SHP77 (cell line): ENCODE results near the gene CFC1.
"Not testable (repeated sequence)": the region's sequence is repeated elsewhere in the genome, so short reads cannot be mapped to it uniquely, and the experiment has no call there.

Experiments
- DNase-seq, 2 experiments: peaks; one replicate each; lab custom pipeline; 2025; lab: John Stamatoyannopoulos, UW

The CFC1 gene

DNA sequence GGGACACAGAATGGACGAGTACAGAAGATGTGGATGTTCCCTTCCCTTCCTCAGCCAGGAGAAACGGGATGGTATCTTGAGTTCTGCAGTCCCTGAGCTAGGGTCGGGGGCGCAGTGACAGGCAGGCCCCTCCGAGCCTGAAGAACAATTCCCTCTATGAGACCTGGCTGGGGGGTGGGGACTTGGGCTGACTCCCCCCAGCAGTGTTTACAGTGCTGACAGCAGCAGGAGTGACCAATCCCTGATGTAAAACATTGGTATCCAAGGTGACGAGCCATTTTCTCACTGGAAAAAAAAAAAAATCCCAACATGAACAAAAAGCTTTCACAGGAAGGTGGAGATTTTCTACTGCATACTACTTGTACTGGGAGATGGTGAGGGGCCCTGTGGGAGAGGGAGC lies at the start of gene CFC1:
Gene CFC1, minus strand, starts transcription at position 183 of the 400 bp plus-strand sequence. CDS start 288 bp downstream, outside the sequence.
- DNase-seq, result not testable (repeated sequence)

DNA sequence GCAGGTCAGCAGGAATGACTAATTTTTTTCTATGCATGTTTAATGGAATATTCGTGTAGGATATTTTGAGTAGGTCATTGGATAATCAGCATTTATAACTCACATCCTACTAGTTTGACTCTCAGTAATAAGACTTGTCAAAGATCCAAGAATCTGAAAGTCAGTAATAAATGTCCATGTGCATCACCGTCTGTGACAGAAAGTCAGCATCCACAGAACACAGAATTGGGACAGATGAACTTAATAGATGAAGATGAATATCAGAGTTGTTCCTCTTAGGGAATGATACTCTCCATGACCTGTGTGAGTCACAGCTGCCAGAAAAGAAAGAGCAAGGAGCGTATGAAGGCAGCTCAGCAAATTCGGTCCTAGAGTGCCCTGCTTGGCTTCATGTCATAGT lies 42.3 kb upstream of the CFC1 start:
- DNase-seq, result not testable (repeated sequence)

DNA sequence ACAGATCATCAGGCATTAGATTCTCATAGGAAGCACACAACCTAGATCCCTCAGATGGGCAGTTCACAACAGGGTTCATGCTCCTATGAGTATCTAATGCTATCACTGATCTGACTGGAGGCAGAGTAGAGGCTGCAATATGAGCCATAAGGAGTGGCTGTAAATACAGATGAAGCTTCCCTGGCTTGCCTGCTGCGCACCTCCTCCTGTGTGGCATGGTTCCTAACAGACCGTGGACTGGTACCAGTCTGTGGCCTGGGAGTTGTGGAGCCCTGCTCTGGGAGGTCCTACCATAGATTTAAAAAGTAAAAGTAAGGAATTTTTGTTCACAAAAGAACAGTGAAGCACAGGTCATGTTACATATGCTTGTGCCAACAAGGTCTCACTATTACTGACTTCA lies 39.6 kb upstream of the CFC1 start:
- DNase-seq, result not testable (repeated sequence)

DNA sequence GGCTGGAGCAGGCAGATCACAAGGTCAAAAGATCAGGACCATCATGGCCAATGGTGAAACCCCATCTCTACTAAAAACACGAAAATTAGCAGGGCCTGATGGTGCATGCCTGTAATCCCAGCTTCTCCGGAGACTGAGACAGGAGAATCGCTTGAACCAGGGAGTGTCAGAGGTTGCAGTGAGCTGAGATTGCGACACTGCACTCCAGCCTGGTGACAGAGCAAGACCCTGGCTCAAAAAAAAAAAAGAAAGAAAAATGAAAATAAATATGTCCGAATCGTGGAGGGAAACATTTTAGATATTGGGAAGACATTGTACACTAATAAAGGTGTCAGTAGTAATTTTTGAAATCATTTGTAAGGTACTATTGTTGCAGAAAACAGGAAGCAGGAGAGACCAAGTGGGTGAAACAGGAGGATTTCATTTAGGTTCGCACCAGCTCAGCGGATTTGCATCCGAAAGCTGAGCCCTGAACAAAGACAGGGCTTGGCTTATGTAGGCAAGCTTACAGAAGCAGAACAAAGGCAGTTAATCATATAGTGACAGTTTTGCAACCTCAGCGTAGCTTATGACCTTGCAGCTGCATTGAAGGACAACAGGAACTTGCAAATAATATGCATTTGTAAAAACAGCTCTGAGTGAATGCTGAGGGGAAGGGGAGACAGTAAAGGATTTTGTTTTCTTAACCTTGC lies 29.6 kb upstream of the CFC1 start:
- not testable (repeated sequence) for DNase-seq

DNA sequence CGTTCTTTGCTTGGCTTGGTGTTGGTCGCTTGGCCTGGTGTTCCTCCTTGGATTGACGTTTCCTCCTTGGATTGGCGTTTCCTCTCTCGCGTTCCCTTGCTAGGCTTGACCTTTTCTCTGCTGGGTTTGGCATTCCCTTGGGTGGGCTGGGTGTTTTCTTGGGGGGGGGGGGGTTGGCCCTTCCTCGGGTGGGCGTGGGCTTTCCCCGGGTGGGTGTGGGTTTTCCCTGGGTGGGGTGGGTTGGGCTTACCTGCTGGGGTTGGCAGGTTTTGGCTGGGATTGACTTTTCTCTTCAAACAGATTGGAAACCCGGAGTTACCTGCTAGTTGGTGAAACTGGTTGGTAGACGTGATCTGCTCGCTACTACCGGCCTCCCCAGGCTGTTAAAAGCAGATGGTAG lies 11.8 kb upstream of the CFC1 start, which contains the start of gene POTEJ:
Gene POTEJ, plus strand, starts transcription at position 301 of the 400 bp plus-strand sequence. Its CDS starts 93 bp downstream, at position 394.
- not testable (repeated sequence) for DNase-seq

DNA sequence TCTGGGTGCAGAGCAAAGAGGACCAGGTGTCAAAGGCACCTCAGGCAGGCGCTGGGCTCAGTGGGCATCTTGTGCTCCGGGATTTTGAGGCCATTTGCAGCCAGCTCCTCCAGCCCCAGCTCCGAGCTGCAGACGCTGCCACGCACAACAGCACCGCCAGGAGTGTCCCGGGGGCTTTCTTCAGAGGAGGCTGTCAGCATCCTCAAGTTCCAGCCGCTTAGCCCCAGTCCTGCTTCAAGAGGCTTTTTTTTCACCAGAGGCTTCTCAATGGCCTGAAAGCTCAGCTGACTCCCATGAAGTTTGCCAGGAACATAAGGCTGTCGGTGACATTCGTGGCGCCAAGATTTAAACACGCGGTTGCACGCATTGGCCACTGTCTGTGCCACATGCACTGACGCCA lies 11.1 kb upstream of the CFC1 start:
- DNase-seq, result not testable (repeated sequence)

DNA sequence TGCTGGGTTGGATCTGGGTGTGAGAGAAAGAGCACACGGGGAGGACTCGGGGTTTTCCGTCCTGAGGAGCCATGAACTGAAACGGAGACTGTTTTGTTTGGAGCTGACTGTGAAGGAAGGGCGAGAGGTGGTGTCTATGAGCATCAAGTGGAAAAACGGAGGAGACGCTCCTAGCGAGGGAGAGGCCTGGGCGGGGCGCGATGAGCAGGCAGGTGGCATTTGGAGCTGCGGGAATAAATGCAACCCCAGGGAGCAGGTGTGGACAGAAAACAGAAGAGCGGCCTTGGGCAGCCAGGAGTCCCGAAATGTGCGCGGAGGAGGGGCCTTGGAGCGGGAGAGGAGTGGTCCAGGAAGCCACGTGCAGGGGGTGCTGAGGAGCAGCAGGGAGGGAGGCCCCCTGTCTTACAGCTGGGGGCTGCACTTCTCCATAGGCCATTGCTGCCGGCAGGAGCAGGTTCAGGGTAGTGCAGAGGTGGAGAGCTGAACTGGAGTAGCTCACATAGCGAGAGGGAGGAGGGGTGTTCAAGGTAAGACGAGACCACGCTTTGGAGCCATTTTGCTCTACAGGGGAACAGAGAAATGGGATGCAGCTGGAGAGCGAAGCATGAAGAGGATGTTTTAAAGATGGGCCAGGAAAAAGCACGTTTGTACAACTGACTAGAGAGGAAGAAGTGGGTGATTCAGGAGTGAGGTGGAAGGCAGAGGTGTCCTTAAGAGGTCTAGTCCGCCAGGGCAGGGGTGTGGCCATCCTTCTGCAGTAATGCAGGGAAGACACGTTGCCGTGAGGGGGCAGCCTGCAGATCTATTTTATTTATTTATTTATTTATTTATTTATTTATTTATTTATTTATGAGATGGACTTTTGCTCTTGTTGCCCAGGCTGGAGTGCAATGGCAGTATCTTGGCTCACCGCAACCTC lies 9.9 kb upstream of the CFC1 start:
- not testable (repeated sequence) for DNase-seq

DNA sequence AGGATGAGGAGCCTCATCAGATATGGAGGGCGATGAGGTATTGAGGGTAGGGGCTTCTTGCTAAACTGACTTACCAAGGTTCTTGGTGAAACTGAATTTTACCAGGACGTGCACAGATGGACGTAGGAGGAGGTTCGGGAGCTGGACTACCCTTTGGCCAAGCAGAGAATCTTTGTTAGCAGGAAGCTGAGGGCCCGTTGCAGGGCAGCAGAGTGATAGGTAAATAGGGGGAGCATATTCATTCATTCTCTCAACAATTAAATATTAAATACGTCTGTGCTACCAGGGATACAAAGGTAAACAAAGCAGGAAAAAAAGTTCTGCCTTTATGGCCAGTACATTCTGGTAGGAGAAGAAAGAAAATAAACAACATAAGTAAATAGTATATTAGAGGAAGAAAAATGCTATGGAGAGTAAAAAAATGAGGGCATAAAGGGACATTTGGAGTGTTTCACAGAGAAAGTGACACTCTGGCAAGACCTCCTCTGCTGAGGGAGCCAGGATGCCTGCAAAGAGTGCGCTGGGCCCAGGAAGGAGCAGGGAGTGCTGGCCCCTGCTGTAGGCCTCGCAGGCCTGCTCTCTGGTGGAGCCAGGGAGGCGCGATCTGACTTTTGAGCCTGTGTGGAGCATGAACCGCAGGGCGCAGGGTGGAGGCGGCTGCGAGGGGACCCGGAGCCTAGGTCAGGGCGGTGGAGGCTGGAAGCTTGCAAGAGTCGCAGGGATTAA lies 9.1 kb upstream of the CFC1 start:
- DNase-seq, result not testable (repeated sequence)

DNA sequence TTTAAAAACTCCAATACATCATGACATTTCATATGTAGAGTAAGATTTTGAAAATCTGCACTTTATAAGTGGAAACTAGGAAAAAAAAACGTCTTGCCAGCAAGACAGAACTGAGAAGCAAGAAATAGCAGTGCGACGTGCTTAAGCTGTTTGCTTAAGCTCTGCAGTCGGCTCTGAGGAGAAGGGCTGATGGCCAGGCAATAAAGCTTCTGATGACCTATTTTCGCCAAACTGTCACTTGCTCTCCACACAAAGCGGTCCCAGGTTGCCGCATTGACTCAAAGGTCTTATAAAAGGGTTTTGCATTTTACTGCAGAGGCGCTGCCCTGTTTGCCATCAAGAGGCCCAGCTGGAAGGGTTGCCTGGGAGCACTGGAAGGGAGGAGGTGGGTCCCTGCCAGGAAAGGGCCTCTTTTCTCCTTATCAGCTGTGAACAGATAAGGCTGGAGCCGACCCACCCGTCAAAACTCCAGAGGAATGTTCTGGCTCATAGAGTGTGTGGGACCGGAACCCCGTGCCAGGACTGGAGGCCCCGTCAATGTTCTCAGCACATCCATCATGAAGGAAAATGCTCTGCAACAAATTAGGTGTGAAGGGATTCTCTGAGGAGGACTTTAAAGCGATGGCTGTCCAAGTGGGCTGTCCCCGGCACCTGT lies 2.4 kb upstream of the CFC1 start:
- not testable (repeated sequence) for DNase-seq

DNA sequence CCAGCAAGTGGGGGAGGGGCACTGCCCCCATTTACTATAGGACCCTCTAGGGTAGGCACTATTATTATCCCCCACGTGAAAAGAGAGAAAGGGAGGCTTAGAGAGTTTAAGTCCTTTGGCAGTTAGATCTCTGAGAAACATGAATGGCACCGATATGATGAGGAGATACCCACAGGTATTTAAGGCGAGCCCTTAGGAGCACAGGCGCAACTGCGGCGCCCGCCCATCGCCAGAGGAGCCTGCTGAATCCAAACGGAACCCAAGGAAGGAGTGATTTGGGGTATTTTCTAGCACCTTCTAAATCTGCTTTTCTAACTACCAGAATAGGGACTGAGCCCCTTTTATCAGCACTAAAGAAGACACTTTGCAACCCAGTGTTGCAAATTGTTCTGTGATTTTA lies 551 bp upstream of the CFC1 start:
- DNase-seq, result not testable (repeated sequence)

DNA sequence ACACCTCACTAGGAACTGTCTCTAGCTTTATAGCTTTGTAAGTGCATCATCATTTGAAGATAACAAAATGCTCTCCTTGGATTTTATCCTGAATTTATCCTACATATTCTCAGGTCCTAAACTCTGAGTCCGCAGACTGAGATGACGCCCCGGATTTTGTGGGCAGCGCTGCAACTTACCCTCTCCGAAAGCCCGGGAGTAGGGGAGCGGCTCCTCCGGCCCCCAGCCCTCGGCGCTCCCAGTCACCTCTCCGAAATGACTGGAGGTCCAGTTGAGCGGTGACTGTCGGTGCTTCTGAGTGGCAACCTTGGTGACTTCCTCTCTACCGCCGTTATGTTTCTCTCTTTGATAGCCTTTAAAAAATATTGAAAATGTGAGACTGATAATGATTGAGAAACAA lies 912 bp downstream of the CFC1 start:
- DNase-seq, result not testable (repeated sequence)

DNA sequence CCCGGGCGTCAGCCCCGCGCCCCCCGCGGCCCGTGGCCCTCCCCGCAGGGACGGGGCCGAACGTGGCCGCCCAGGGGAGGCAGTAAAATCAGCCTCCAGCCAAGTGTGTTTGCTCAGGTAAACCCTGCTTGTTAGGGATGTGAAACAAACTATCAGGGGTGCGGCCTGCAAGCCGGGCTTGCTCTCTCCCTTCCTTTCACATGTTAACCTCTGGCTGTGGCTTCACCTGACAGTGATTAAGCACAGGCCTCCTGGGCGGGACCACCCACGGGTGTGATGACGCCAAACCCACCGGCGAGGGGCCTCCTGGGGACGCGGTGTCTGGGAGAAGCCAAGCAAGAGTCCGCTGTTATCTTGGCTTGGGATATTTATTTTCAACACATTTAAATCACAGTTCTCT lies 1.4 kb downstream of the CFC1 start:
- DNase-seq, result not testable (repeated sequence)

DNA sequence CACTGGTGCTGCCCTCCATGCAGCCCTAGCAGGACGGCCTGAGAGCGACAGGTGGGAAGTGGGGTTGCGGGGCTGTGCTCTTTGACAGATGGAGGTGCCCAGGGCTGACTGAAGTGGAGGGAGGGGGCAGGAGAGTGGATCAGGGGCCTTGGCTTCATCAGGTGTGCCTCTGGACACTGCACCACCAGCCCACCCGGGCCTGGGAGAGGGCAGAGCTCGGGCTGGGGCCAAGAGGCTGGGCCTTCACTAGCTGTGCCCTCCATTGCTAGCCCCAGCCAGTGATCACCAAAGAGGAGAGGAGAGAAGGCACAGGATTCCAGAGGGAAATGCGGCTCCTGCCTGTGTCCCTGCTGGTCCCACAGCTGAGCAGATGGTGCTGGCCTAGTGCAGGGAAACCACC lies 2.6 kb downstream of the CFC1 start:
- DNase-seq, result not testable (repeated sequence)

DNA sequence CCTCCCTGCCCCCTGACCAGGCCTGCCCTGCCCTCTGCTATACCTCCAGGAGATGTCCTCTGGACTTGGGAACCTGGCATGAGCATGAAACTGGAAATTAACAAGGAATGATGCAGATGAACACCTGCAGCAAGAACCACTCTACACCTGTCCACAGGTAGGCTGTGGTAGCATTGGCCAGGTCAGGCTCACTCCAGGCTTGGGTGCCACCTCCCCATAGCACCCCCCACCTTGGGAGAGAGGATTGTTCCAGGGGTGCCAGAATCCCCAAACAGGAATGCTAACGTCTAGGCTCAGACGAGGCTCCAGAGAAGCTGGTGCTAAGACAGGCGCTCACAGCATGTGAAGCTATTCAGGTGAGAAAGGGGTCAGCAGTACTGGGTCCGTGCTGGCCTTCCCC lies 5.4 kb downstream of the CFC1 start:
- not testable (repeated sequence) for DNase-seq

DNA sequence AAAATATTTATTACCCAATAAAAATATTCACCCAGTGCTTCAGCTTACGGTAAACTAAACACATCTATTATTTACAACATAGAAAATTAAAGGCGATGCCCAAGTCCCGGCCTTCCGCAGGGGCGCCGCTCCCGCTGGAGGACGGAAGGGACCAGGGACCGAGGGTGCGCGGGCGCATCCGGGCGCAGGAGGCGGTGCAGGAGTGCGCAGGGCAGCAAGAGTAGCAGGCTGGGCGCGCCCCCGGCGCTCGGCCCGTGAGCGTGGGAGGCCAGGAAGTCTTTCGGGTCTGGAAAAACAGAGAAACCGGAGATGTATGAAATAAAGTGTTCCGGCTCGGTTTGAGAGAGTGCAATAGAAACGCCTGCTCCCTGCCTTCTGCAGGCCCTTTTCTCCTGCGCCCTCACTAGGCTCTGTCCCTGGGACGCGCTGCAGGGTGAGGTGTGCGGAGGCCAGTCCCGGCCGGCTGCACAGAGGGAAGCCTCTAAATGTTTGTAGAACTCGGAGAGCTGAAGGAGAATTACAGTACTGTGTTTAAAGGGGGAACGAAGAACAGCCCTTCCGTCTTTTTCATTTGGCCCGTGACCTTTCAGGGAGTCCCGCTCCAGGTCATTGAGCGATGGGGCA lies 6.5 kb downstream of the CFC1 start:
- not testable (repeated sequence) for DNase-seq

DNA sequence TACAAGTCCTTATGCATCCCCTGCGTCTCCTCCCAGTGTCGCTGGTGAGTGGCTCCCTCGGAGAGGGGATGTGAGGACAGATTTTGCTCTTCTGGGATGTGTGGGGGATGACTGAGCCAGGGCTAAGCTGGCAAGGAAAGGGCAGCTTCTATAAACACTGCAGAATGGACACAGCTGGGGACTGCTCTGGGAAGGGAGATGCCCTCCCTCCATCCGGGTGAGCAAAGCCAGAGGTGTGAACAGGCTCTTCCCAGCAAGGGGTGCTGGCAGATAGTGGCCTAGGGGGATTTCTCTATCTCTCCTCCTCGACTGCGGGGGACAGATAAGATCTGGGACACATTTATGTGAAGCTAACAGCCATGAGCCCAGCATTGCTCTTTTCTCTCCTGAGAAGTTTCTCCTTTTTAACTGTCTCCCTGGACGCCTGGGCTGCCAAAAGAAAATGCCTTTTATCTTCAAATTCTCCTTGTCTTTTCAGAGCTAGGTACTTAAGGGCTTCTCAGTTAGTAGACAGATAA lies 8.5 kb downstream of the CFC1 start:
- not testable (repeated sequence) for DNase-seq

DNA sequence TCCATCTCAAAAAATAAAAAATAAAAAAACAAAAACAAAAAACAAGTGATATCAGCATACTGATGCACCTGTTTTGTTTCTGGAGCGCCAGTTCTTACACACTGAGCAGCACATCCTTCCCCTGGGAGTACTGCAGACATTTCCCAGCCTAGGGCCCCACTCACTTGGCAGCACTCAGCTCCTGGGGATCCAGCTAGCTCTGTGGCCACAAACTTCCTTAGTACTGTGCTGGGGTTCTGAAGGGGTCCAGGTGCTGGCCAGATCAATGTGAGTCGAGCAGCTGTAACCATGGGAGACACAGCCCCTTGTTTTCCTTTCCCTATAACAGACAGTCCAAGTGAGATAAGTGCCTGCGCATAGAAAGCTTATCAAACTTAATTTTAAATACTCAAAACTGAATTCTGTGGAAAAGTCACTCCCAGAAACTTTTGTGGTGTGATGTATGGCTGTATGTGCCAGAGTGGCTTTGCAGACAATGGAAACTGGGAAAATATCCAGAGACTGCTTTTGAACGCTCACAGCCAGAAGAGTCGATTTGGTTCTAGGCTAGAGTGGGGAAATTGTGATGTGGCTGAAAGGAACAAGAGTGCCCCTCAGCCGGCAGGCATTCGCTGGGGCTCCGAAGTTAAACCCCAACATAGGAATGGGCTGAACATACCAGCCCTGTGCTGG lies 9.1 kb downstream of the CFC1 start:
- not testable (repeated sequence) for DNase-seq

DNA sequence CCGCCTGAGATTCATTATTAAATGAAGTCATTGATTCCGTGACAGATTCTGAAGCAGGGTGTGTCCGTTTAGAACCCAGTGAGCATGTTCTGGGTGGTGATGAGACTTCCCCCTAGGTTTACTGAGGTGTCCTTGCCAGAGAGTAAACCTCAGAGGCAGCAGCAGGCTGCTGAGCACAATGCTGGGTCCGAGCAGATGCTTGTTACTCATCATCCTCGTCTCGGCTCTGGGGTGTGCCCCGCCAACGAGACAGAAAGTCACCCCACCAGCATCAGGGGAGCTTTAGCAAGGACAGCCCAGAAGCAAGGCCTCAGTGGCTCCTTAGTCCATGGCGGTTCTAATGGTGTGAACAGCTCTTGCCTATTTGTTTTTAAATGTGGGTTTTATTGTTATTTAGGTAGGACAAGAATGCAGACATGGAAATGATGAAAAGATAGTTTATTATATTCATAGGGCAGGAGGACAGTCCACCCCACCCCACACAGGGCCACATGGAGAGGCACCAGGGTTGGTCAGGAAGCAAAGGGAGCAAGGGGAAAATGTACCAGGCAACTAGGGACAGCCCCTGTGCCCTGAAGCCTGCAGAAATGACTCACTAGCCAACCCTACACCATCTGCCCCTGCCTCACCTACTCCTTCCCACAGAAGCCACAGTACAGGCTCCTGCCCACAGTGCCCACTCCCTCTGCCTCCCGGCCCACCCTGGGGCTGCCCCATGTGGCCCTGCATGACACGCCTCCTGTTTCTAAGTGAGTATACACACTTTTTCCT lies 10.5 kb downstream of the CFC1 start:
- DNase-seq, result not testable (repeated sequence)

DNA sequence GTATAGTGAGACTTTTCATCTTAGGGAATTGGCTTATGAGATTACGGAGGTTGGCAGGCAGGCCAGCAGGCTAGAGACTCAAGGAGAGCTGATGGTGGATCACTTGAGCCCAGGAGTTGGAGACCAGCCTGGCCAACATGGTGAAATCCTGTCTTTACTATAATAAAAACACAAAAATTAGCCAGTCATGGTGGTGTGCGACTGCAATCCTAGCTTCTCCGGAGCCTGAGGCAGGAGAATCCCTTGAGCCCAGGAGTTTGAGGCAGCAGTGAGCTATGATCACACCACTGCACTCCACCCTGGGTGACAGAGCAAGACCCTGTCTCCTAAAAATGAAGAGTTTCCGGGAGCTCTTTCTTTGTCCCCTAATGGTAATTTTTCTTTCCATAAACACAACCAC lies 14.6 kb downstream of the CFC1 start:
- DNase-seq, result not testable (repeated sequence)

DNA sequence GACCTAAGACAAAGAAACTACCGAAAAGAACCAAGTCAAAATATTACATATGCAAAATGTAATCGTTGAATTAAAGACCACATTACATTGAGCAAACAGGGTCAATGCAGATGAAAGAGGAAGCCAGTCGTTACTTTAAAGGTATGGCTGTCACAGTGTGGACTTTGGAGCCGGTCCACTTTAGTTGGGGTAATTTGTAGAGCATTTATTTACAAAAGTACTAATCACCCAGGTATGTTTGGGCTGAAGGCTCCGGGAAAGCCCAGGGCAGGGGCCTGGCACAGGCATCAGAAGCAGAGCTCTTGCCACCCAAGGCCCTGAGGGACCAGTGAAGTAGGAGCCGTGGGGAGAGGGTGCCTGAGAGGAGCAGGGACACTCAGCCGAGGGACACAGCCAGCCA lies 15.8 kb downstream of the CFC1 start:
- not testable (repeated sequence) for DNase-seq
